IPS-NIHi7 (cell line): Measurements from ENCODE around the gene SHROOM2.

ENCODE experiments used
- DNase-seq: peaks from one replicate; pipeline ENCODE4 v3.0.0; 2012; ENCODE audit warnings: mixed read lengths; ENCODE audit errors: extremely low spot score

Gene SHROOM2

DNA sequence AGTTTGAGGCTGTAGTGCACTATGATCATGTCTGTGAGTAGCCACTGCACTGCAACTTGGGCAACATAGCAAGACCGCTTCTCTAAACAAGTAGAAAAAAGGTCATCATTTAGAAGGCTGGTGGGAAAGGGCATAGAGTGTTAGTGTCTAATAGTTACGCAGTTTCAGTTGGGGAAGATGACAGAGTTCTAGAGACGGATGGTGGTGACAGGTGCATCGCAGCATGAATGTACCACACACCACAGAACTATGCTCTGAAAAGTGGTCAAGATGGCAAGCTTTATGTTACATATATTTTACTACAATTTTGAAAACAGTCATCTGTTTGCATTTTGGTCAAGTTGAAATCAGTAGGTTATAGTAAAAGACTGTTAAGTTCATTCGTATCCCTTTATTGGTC is 157.2 kb downstream of the SHROOM2 start:
- no peak for DNase-seq

DNA sequence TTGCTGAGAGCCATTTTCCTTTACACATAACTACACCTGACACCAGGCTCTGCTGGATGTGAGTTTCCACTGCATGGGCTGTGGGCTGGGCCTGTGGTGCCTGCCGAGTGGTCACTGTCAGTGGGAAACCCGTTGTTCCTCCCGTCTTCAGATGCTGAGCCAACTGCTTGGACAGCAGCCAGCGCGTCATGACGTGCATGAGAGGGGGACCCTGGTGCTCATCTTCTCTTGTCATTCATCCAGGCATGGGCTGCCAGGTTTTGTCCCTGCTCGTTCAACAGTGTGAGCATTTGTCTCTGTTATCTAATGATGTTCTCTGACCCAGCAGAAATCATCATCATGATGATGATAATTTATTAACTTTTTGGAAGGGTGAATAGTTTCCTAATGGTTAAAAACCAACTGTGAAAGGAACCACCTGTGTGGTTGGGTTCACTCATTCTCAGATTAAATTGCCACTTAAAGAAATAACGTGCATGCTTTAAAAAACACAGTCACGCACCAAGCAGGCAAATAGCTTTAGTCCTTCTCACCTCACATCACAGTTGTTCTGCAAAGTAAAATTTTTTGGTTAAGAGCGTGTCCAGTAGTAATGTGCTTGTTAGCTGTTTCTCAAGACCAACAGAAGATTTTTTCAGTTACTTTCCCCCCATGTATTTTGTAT is 161.0 kb downstream of the SHROOM2 start:
- no peak for DNase-seq

DNA sequence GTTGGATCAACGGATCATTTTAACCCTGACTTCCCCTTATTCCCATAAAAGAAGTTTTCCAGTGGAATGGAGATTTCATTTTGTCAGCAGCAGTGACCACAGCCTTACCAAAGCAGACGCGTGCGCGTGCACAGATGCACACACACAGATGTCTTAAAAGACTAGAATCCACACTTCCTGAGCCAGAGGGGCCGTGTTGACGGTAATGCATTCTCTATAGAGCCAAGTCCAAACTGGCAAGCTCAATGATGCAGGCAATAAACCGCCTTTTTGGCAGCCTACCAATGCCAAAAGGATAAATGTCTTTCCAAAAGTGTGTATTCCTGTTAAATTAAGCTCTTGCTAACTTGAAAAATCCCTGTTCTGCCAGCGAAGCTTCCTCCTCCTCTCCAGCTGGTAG is 162.2 kb downstream of the SHROOM2 start:
- DNase-seq, result no peak

DNA sequence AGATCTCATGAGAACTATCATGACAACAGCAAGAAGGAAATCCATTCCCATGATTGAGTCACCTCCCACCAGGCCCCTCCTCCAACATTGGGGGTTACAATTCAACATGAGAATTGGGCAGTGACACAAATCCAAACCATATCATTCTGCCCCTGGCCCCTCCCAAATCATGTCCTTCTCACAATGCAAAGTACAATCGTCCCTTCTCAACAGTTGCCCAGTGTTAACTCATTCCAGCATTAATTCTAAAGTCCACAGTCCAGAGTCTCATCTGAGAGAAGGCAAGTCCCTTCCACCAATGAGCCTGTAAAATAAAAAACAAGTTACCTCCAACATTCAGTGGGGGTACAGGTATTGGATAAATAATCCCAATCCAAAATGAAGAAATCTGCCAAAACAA is 166.1 kb downstream of the SHROOM2 start:
- no peak for DNase-seq

DNA sequence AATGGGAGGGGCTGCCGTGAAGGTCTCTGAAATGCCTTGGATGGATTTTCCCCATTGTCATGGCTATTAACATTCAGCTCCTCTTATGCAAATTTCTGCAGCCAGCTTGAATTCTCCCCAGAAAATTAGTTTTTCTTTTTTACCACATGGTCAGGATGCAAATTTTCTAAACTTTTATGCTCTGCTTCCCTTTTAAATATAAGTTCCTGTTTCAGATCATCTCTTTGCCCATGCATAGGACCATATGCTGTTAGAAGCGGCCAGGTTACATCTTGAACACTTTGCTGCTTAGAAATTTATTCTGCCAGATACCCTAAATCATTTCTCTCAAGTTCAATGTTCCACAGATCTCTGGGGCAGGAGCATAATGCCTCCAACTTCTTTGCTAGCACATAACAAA is 167.2 kb downstream of the SHROOM2 start:
- no peak for DNase-seq

DNA sequence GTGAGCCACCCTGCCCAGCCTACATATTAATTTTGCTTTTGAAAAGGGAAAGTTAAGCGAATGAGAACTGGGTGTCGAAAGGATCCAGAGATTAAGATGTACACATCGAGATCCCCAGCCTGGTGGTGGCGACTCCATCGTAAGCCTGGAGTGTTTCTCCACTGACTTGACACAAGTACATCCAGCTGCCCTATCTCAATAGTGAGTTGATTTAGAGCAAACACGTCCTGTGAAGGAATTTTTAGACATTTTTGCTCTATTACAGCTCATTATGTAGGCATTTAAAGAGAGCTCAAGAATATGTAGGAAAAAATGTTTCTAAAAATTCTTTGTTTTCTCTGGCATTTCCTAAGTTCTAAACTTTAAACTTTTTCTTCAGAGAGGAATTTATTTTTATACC is 169.3 kb downstream of the SHROOM2 start:
- no peak for DNase-seq

DNA sequence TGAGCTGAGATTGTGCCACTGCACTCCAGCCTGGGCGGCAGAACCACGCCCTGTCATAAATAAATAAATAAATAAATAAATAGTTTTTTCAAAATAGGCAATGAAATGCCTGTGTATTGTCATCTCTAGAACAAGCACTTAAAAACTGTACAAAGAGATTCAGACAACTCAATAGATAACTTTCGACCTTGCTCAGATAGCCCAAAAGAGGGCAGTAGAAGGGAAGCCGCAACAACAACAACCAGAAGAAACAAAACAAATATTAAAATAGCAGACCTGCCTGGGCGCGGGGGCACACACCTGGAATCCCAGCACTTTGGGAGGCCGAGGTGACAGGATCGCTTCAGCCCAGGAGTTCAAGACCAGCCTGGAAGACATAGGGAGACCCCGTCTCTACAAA is 171.5 kb downstream of the SHROOM2 start:
- no peak for DNase-seq

DNA sequence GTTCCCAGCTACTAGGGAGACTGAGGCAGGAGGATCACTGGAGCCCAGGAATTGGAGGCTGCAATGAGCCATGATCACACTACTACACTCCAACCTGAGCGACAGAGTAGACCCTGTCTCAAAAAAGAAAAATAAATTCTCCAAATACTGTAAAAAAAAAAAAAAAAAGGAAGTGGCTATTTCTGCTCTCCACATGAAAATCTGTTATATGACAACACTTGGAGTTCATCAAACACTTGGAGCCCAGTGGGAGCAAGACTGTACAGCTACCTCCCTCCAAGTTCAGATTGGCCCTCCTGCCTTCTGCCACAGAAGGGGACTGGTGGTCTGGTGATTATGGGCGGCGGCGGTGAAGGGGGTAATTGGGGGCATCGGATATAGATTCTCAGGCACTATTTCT is 172.0 kb downstream of the SHROOM2 start:
- DNase-seq, result no peak

DNA sequence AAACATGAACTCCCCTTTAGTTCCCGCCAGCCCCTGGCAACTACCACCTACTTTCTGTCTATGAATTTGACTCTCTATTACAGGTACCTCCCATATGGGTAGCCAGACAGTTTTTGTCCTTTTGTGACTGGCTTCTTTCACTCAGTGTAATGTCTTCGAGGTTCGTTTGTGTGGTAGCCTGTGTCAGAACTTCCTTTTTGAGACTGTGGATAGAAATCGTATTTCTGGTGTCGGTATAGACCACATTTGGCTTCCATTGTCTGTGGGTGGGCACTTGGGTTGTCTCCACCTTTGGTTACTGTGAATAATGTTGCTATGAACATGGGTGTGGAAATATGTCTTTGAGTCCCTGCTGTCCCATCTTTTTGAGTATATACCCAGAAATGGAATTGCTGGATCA is 175.5 kb downstream of the SHROOM2 start:
- no peak for DNase-seq

DNA sequence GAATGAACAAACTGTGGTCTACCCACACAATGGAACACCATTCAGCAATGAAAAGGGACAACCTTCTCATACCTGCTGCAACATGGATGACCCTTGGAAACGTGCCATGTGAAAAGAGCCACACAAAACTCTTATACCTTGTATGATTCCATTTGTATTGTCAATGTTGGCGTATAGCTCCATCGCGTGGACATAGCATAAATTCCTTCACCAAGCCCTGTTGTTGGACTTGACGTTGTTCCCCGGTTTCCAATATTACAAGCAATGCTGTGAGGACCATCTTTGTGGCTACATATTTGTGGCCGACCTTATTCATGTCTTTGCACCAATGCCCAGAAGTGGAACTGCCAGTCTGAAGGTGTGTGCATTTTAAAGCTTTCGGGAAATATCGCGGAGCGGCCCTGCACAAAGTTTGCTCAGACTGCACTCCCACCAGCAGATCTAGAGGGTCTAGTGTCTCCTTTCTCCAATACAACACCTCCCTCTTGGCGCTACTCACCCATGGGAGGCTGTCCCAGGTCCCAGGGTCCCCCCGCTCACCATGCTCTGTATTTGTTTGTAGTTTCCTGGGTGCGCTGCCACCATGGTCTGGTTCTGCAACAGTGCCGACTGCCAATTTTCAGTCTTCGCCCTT is 180.7 kb downstream of the SHROOM2 start, which contains the start of gene CLDN34:
Gene CLDN34 (plus strand): TSS at position 584 of the 634 bp plus-strand sequence. CDS start 0 bp downstream, at position 584.
- no peak for DNase-seq

DNA sequence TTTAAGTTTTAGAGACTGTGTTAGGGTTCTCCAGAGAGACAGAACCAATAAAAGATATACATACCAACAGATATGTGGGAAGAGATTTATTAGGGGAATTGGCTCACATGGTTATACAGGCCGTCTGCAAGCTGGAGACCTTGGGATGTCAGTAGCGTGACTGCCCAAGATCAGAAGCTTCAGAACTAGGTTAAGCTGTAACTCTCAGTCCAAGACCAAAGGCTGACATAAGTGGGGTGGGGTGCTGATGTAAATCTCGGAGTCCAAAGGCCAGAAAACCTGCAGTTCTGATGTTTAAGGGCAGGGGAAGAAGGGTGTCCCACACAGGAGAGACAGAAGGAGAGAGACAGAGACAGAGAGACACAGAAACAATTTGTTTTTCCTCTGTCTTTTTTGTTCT is 191.4 kb downstream of the SHROOM2 start:
- DNase-seq, result no peak

DNA sequence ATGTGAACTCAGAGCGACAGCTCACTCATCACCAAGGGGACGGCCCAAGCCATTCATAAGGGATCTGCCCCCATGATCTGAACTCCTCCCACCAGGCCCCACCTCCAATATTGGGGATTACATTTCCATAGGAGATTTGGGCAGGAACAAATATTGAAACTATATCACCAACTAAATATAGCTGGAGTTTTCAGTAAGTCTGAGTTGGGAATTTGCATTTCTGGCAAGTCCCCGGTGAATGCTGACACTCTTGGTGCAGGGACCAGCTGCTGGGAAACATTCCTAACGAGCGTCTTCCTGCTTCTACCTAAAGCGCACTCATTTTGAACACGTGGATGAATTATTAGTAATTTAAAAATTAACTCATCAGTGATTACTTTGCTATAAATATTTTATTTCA is 194.2 kb downstream of the SHROOM2 start:
- DNase-seq, result no peak

DNA sequence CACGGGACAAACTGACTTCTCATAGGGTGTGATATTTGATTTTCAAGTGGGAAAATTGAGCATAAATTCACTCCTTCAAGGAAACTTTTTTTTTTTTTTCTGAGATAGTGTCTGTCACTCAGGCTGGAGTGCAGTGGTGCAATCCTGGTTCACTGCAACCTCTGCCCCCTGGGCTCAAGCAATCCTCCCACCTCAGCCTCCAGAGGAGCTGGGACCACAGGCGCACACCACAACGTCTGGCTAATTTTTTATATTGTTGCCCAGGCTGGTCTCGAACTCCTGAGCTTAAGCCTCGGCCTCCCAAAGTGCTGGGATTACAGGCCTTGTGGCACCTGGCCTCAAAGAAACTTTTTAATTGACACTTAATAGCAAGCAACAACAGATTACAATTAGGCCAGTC is 194.7 kb downstream of the SHROOM2 start:
- no peak for DNase-seq

DNA sequence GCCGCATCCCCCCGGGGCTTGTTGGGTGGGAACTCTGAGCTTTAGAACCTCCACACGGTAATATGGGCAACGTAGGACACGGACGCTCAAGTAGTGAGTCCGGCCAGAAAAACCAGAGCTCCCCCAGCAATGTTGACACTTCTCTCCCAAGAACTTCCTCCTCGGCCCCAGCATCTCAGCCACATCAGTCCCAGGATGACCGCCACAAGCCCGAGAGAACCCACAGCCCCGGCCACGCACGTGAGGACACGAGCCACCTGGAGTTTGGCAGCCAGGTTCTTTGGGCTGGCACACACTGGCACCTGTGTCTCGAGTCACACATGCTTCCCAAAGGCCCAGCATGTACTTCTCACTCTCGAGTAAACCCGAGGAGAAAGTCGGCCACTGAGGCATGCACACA is 197.2 kb downstream of the SHROOM2 start:
- no peak for DNase-seq

DNA sequence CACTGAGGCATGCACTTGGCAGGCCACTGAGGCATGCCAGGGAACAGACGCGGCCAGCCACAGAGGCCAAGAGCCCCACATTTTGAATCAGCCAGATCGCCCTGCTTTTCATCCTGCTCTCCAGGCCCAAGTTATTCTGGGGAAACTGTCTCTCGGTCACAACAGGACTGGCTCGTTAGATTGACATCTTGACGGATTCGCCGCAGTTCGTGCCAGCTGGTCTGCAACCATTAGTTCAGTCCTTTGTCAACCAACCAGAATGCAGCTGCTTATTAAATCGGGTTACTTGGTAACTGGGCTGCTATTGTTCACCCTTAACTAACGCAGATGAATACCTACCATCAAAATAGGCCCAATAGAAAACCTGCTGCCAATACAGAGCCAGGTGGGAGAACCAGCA is 197.6 kb downstream of the SHROOM2 start:
- no peak for DNase-seq

DNA sequence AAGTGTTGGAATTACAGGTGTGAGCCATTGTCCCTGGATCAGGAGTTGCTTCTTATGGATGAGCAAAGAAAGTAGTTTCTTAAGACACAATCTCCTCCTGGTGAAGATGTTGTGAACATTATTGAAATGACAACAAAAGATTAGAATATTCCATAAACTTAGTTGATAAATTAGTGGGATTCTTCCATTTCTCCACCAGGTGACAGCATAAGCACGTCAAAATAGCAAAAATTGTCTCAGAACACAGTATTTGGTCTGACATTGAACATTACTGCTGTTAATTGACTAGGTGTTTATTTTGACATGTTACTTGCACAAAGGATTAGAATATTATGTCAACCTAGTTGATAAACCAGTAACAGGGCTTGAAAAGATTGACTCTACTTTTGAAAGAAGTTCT is 202.5 kb downstream of the SHROOM2 start:
- DNase-seq, result no peak

DNA sequence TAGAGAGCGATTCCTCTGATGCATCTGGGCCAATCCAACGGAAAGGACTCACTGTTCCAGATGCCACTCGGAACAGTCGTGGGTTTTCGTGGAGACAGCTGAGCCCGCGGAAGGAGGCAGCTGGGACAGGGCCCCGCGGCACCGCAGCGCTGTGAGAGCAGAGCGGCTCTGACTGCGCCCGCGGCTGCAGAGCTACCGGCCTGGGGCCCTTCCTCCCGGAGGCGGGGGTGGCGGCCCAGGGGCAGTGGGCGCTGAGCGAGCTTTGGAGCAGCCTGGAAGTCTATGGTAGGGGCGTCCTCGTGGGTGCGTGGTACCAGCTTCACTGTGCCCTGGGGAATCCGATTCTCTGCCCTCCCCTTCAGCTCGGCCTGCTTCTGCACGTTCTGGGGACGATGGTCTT is 205.8 kb downstream of the SHROOM2 start:
- no peak for DNase-seq

DNA sequence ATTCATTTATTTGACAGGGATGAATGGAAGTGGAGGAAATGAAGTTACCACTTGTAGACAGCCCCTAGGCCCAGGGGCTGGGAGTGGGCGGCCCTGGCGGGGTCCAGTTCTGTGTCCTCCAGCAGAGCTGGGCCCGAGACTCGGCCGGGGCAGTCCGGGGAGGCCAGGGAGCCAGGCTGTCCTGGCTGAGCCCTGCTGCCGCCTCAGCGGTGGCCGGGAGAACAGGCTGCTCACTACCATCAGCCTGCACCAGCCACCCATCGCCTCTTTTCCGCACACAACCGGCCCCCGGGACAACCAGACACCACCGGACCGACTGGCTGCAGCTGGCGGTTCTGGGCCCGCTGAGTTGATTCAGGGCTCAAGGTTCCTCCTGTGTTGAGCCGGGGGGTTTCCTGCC is 206.5 kb downstream of the SHROOM2 start:
- DNase-seq, result no peak

DNA sequence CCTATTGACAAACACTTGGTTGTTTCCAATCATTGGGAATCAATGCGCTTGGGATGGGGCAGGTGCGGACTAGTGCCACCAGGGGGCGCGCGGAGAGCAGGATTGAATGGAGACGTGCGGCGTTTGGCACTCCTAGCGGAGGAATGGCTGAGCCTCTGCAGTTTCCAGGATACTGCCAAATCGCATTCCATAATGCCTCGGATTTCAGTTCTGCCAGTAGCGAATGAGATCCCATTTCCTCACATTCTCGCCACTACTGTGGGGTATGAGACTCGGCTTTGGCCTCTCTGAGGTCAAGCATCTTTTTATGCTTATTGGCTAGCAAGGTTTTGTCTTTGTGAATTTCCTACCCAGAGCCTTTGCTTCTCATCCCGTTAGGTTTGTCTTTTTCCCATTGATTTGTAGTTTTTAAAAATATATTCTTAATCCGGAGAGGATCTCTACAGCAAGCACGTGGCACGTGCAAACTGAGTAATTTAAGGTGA is 209.7 kb downstream of the SHROOM2 start:
- peak; percentile 84 for DNase-seq

DNA sequence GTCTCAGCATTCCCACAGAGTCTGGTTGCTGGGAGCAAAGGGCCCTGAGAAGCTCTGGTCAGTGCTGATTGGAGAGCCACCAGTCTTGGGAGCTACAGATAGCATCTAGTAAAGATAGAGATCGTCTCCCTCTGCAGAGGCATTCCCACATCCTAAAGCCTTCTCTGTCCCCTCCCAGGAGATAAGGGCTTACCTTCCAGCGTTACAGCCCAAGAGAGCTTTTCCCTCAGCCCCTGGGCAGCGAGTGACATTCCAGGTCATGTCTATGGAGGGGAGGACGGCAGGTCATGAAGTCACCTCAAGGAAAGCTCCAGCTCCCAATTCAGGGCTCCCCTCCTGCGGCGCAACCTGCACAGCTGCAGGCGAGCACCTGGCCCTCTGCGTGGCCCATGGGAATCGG is 210.8 kb downstream of the SHROOM2 start:
- DNase-seq, result no peak

DNA sequence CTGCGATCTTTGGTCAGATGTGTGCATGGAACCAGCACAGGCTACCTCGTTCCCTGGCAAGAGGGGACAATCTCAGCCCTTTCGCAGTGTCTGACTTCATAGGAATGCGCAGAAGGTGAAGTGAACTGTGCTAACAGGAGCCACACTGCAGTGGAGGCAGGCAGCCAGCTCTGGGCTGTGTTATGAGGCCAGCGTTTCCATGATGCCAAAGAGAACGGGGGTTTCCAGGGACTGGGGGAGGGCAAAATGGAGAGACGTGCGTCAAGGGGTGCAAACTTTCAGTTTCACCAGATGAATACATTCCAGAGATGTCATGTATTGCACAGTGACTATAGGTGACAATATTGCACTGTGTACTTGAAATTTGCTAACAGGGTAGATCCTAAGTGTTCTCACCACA is 211.3 kb downstream of the SHROOM2 start:
- no peak for DNase-seq
